ENCODE results near the gene EVI5.

DNA sequence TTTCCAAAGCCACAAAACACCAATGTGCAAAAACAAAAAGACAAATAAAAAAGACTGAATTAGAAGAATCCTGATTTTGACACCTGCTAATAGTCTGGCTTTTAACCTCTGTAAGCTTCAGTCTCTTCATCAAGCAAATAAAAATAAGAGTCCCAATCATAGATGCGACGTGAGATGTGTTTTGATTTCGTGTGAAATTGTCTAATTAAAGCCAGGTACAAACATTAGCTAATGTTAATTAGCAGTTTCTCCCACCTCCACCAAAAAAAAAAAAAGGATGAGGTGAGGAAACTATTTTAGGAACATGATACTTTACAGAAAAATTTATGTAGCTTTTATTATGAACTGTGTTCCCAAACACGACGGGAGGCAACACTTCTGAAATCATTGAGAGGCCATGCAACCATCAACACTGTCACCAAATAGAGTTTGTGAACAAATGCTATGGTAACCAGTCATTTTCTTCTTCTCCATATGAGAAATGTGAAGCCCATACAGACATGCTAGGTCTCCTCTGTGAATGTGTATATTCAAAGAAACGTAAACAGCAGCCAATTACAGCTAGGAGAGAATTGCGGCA is 6.7 kb upstream of the EVI5 start:
- TF ChIP-seq, protein P1, sequence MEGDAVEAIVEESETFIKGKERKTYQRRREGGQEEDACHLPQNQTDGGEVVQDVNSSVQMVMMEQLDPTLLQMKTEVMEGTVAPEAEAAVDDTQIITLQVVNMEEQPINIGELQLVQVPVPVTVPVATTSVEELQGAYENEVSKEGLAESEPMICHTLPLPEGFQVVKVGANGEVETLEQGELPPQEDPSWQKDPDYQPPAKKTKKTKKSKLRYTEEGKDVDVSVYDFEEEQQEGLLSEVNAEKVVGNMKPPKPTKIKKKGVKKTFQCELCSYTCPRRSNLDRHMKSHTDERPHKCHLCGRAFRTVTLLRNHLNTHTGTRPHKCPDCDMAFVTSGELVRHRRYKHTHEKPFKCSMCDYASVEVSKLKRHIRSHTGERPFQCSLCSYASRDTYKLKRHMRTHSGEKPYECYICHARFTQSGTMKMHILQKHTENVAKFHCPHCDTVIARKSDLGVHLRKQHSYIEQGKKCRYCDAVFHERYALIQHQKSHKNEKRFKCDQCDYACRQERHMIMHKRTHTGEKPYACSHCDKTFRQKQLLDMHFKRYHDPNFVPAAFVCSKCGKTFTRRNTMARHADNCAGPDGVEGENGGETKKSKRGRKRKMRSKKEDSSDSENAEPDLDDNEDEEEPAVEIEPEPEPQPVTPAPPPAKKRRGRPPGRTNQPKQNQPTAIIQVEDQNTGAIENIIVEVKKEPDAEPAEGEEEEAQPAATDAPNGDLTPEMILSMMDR (IDR thresholded peaks at IDR 0.05) = no peak
- TF ChIP-seq POLR2A (IDR thresholded peaks at IDR 0.05) = no peak

Measured in body of pancreas (tissue), 4 donors.